GM12878 (cell line): Measurements from ENCODE around the gene TEX44. TPM values are rescaled to one million over a fixed set of nuclear protein-coding genes. Genes with fewer than 3 reads are reported as not detected.

ENCODE experiments used
- ATF2 ChIP-seq: IDR thresholded peaks from 2 replicates; pipeline ENCODE4 v1.6.1; 2012; ENCODE audit warnings: low read length, inconsistent platforms
- CBFB ChIP-seq: IDR thresholded peaks from 2 replicates; pipeline ENCODE4 v1.6.1; 2016; ENCODE audit warnings: antibody characterized with exemption, low read depth
- CBX5 ChIP-seq: sonication (generic); IDR thresholded peaks from 2 replicates; pipeline ENCODE4 v1.6.1; 2016; ENCODE audit warnings: low read depth, moderate library complexity, mild to moderate bottlenecking, inconsistent platforms
- CHD4 ChIP-seq: fragments of 200-600 bp; sonication (generic); IDR thresholded peaks from 2 replicates; pipeline ENCODE4 v1.6.1; 2016; ENCODE audit warnings: mild to moderate bottlenecking
- CTCF ChIP-seq, 3 experiments: IDR thresholded peaks in 2 of 3; conservative IDR thresholded peaks in 1 of 3; 2 replicates each; pipeline ENCODE4 v1.5.1; 2011; ENCODE audit warnings: low read depth in 3 of 3, low read length in 3 of 3, mild to moderate bottlenecking in 3 of 3, control low read depth in 2 of 3, moderate library complexity in 2 of 3, inconsistent platforms in 1 of 3, mixed read lengths in 1 of 3; ENCODE audit not compliant: control insufficient read depth in 2 of 3, insufficient read depth in 1 of 3; ENCODE audit errors: extremely low read depth in 1 of 3
- EGR1 ChIP-seq, 2 experiments: IDR thresholded peaks; 1 replicate in 1 of 2; 2 replicates in 1 of 2; pipeline ENCODE4 v1.6.1; 2011 to 2012; ENCODE audit warnings: low read depth in 2 of 2, low read length in 2 of 2, borderline replicate concordance in 1 of 2, mild to moderate bottlenecking in 1 of 2, moderate library complexity in 1 of 2
- IKZF2 ChIP-seq, 2 experiments: fragments of 450-650 bp; IDR thresholded peaks; 2 replicates each; pipeline ENCODE4 v1.6.1; 2017; ENCODE audit warnings: mild to moderate bottlenecking in 2 of 2, moderate library complexity in 2 of 2
- KLF5 ChIP-seq: fragments of 450-650 bp; IDR thresholded peaks from 2 replicates; pipeline ENCODE4 v1.6.1; 2014; ENCODE audit warnings: mild to moderate bottlenecking; ENCODE audit not compliant: partially characterized antibody
- MLLT1 ChIP-seq: fragments of 450-650 bp; IDR thresholded peaks from 2 replicates; pipeline ENCODE4 v1.6.1; 2016; ENCODE audit warnings: mild to moderate bottlenecking
- NBN ChIP-seq: fragments of 450-650 bp; IDR thresholded peaks from 2 replicates; pipeline ENCODE4 v1.6.1; 2016
- NR2C1 ChIP-seq: fragments of 450-650 bp; IDR thresholded peaks from 2 replicates; pipeline ENCODE4 v1.6.1; 2017; ENCODE audit warnings: antibody characterized with exemption, mild to moderate bottlenecking, moderate library complexity
- POLR2AphosphoS5 ChIP-seq: IDR thresholded peaks from 2 replicates; pipeline ENCODE4 v1.6.1; 2011; ENCODE audit warnings: mild to moderate bottlenecking, low read length, inconsistent platforms
- RFX5 ChIP-seq: IDR thresholded peaks from 2 replicates; pipeline ENCODE4 v1.6.1; 2011; ENCODE audit warnings: low read depth, low read length, improper control_type of control experiment
- TCF12 ChIP-seq: IDR thresholded peaks from 2 replicates; pipeline ENCODE4 v1.6.1; 2011; ENCODE audit warnings: low read depth, mild to moderate bottlenecking, low read length
- TCF3 ChIP-seq: IDR thresholded peaks from 2 replicates; pipeline ENCODE4 v1.6.1; 2012; ENCODE audit warnings: low read depth, mild to moderate bottlenecking, low read length, borderline replicate concordance; ENCODE audit not compliant: insufficient read depth
- USF1 ChIP-seq: IDR thresholded peaks from 2 replicates; pipeline ENCODE4 v1.6.1; 2011; ENCODE audit warnings: borderline replicate concordance, low read depth, mild to moderate bottlenecking, moderate library complexity, mixed read lengths, low read length; ENCODE audit not compliant: insufficient read depth; ENCODE audit errors: extremely low read length
- USF2 ChIP-seq: IDR thresholded peaks from 2 replicates; pipeline ENCODE4 v1.6.1; 2011; ENCODE audit warnings: low read depth, low read length, improper control_type of control experiment, borderline replicate concordance
- ZBTB11 ChIP-seq: fragments of 450-650 bp; formaldehyde crosslinking; IDR thresholded peaks from 2 replicates; pipeline ENCODE4 v1.5.0; 2022; ENCODE audit warnings: mild to moderate bottlenecking, missing genetic modification characterization
- ZNF384 ChIP-seq: IDR thresholded peaks from 2 replicates; pipeline ENCODE4 v1.6.1; 2012; ENCODE audit warnings: low read depth, mild to moderate bottlenecking, low read length, improper control_type of control experiment, borderline replicate concordance
- polyA plus RNA-seq, 11 experiments: library from polyadenylated mRNA; depleted of rRNA in 4 of 11; unstranded in 6 of 11; stranded (reverse) in 5 of 11; fragments of >200 nt; fragmentation: Nextera tagmentation in 4 of 11; fragmentation: Illumina TruSeq in 1 of 11; extraction: Ambion mirVana in 4 of 11; extraction: Trizol in 1 of 11; gene quantifications; 1 replicate in 1 of 11; 2 replicates in 10 of 11; pipeline versions ENCODE4 v1.2.1 to v1.2.3, GENCODE V29; 2011 to 2016; ENCODE audit warnings: inconsistent platforms in 2 of 11, missing spikeins in 2 of 11, low read depth in 1 of 11
- total RNA-seq, 4 experiments: library from RNA; depleted of rRNA in 3 of 4; stranded (reverse); fragments of >200 nt in 3 of 4; fragmentation: Illumina TruSeq in 1 of 4; extraction: Trizol in 1 of 4; gene quantifications; 2 replicates each; pipeline versions ENCODE4 v1.2.1 to v1.2.3, GENCODE V29; 2013 to 2021

TEX44 gene
- total and polyA plus RNA-seq, 10 of the 15 experiments (the other 5 are each of a cell fraction or from before 2014, with no cell fraction given): not detected

- TF ChIP-seq CBX5: no peak
- TF ChIP-seq CTCF (IDR thresholded peaks at IDR 0.05 in 2 of 3, conservative IDR thresholded peaks at IDR 0.05 in 1 of 3; ENCODE audit: control insufficient read depth in 2 of 3, extremely low read depth in 1 of 3, insufficient read depth in 1 of 3, low read depth in 3 of 3, low read length in 3 of 3): no peak
- TF ChIP-seq CBFB: no peak
- no peak for TF ChIP-seq POLR2AphosphoS5
- no peak for TF ChIP-seq MLLT1
- peak; percentile 81 to 82 for TF ChIP-seq IKZF2 (IDR thresholded peaks at IDR 0.05)
- TF ChIP-seq EGR1 (IDR thresholded peaks at IDR 0.05; ENCODE audit: borderline replicate concordance in 1 of 2, low read depth in 2 of 2, low read length in 2 of 2): peak in 1 of 2 experiments; percentile 5; a peak in 1 of 3 replicates
- no peak for TF ChIP-seq TCF3
- TF ChIP-seq ZNF384: no peak
- TF ChIP-seq NBN: peak; percentile 69; the same call in 1 of the 2 replicates
- no peak for TF ChIP-seq ZBTB11 (CRISPR knock-in tag)
- no peak for TF ChIP-seq USF2
- TF ChIP-seq NR2C1: no peak
- TF ChIP-seq TCF12: no peak
- TF ChIP-seq RFX5: no peak
- TF ChIP-seq ATF2: no peak
- TF ChIP-seq CHD4: no peak
- TF ChIP-seq USF1: no peak
- peak; percentile 24 for TF ChIP-seq KLF5
Observed at GRCh38 chr2:231642631-231643494, 50.2 kb downstream of the TEX44 start (continued).
